A549 (cell line): Measurements from ENCODE around the gene ZNF470. TPM values are rescaled to one million over a fixed set of nuclear protein-coding genes. Genes with fewer than 3 reads are reported as not detected.

Source experiments
- ATAC-seq, 2 experiments: fragments of 200-7000 bp in 1 of 2; fragments of >200 bp in 1 of 2; cut with Nextera tagmentation in 1 of 2; cut with Tn5 transposase in 1 of 2; 3 replicates each; pipeline versions ENCODE4 v1.8.0 to v1.9.1; 2018 to 2020; ENCODE audit warnings: mild to moderate bottlenecking in 1 of 2, moderate library complexity in 1 of 2
- CTCF ChIA-PET: fragments of 300-600 bp; sonication (Branson Sonifier 250); formaldehyde crosslinking; extraction: SDS; loops from one replicate; lab custom pipeline; 2021; ENCODE audit warnings: antibody characterized with exemption, inconsistent platforms; lab: Yijun Ruan, JAX
- POLR2A ChIA-PET: fragments of 350-600 bp; formaldehyde crosslinking; extraction: SDS; loops from one replicate; lab custom pipeline; 2021; ENCODE audit warnings: antibody characterized with exemption, inconsistent platforms; lab: Yijun Ruan, JAX
- DNase-seq, 2 experiments: peaks; one replicate each; pipeline versions ENCODE4 v3.0.0 to v3.0.0-alpha.2; 2011 to 2016; ENCODE audit warnings: low read depth in 1 of 2, low spot score in 1 of 2
- FAIRE-seq: peaks from 2 replicates; lab custom pipeline; 2011; peaks lifted over from hg19 to GRCh38; lab: Jason Lieb, UNC
- H3K27ac ChIP-seq, 2 experiments: fragments of >200 bp; sonication (Bioruptor Twin); formaldehyde crosslinking; 3 replicates each; pipeline ENCODE4 v1.5.1; 2016 to 2017
- H3K4me1 ChIP-seq: fragments of >200 bp; sonication (Bioruptor Twin); formaldehyde crosslinking; 3 replicates; pipeline ENCODE4 v1.6.1; 2016
- H3K4me2 ChIP-seq: fragments of >200 bp; sonication (Bioruptor Twin); formaldehyde crosslinking; 3 replicates; pipeline ENCODE4 v1.6.1; 2016
- H3K4me3 ChIP-seq: fragments of >200 bp; sonication (Bioruptor Twin); formaldehyde crosslinking; 3 replicates; pipeline ENCODE4 v1.5.1; 2016
- H3K9me3 ChIP-seq: fragments of >200 bp; sonication (Bioruptor Twin); formaldehyde crosslinking; 3 replicates; pipeline ENCODE4 v1.6.1; 2016
- CBX2 ChIP-seq: fragments of 200-600 bp; sonication (generic); IDR thresholded peaks from 2 replicates; pipeline ENCODE4 v1.6.1; 2016; ENCODE audit warnings: low read depth, mild to moderate bottlenecking, borderline replicate concordance
- CEBPB ChIP-seq, 2 experiments: fragments of >200 bp in 1 of 2; sonication (Bioruptor Twin) in 1 of 2; formaldehyde crosslinking in 1 of 2; IDR thresholded peaks; 2 replicates each; pipeline ENCODE4 v1.6.1; 2012 to 2016
- CHD2 ChIP-seq: fragments of 150-350 bp; IDR thresholded peaks from 2 replicates; pipeline ENCODE4 v1.6.1; 2014; ENCODE audit warnings: low read length; ENCODE audit not compliant: partially characterized antibody
- E2F6 ChIP-seq: IDR thresholded peaks from 2 replicates; pipeline ENCODE4 v1.6.1; 2012; ENCODE audit warnings: low read depth, borderline replicate concordance
- EHMT2 ChIP-seq: fragments of 200-600 bp; sonication (generic); IDR thresholded peaks from 2 replicates; pipeline ENCODE4 v1.6.1; 2016; ENCODE audit warnings: antibody characterized with exemption, low read depth, mild to moderate bottlenecking, moderate library complexity
- ESRRA ChIP-seq: fragments of 150-350 bp; IDR thresholded peaks from 2 replicates; pipeline ENCODE4 v1.6.1; 2014; ENCODE audit warnings: mild to moderate bottlenecking, low read length, borderline replicate concordance
- FOSB ChIP-seq: fragments of 250-450 bp; sonication (Bioruptor Pico); IDR thresholded peaks from 2 replicates; pipeline ENCODE4 v1.5.0; 2020; ENCODE audit warnings: mild to moderate bottlenecking, moderate library complexity
- GATA3 ChIP-seq: IDR thresholded peaks from 2 replicates; pipeline ENCODE4 v1.6.1; 2012; ENCODE audit warnings: borderline replicate concordance
- HDAC2 ChIP-seq: fragments of 200-600 bp; sonication (generic); IDR thresholded peaks from 2 replicates; pipeline ENCODE4 v1.6.1; 2016
- HEYL ChIP-seq: fragments of 250-450 bp; sonication (Bioruptor Pico); IDR thresholded peaks from 2 replicates; pipeline ENCODE4 v1.8.0; 2021; ENCODE audit warnings: mild to moderate bottlenecking, moderate library complexity
- HOXA7 ChIP-seq: fragments of 250-450 bp; sonication (Bioruptor Pico); IDR thresholded peaks from 2 replicates; pipeline ENCODE4 v1.5.0; 2020; ENCODE audit warnings: mild to moderate bottlenecking, moderate library complexity
- KDM1A ChIP-seq: fragments of 200-600 bp; sonication (generic); IDR thresholded peaks from 2 replicates; pipeline ENCODE4 v1.6.1; 2016; ENCODE audit warnings: low read depth, mild to moderate bottlenecking
- NR3C1 ChIP-seq: fragments of >200 bp; sonication (Bioruptor Twin); formaldehyde crosslinking; IDR thresholded peaks from 3 replicates; pipeline ENCODE4 v1.6.1; 2017
- PHF8 ChIP-seq: fragments of 200-600 bp; sonication (generic); IDR thresholded peaks from 2 replicates; pipeline ENCODE4 v1.6.1; 2016; ENCODE audit warnings: low read depth, mild to moderate bottlenecking, antibody characterized with exemption, moderate library complexity, borderline replicate concordance
- POLR2A ChIP-seq: IDR thresholded peaks from 2 replicates; pipeline ENCODE4 v1.6.1; 2012; ENCODE audit warnings: mild to moderate bottlenecking, low read length
- RCOR1 ChIP-seq: fragments of 150-350 bp; IDR thresholded peaks from 2 replicates; pipeline ENCODE4 v1.6.1; 2014; ENCODE audit warnings: antibody characterized with exemption, low read length, low read depth
- RFX5 ChIP-seq: fragments of 450-650 bp; IDR thresholded peaks from 2 replicates; pipeline ENCODE4 v1.7.1; 2014; ENCODE audit warnings: antibody characterized with exemption, mild to moderate bottlenecking, moderate library complexity
- RNF2 ChIP-seq: fragments of 200-600 bp; sonication (generic); IDR thresholded peaks from 2 replicates; pipeline ENCODE4 v1.6.1; 2016; ENCODE audit warnings: low read depth, mild to moderate bottlenecking, antibody characterized with exemption, moderate library complexity, borderline replicate concordance
- SMC3 ChIP-seq: fragments of >200 bp; sonication (Bioruptor Twin); formaldehyde crosslinking; IDR thresholded peaks from 3 replicates; pipeline ENCODE4 v1.6.1; 2018; ENCODE audit warnings: inconsistent platforms
- TFCP2L1 ChIP-seq: fragments of 250-450 bp; sonication (Bioruptor Pico); IDR thresholded peaks from 2 replicates; pipeline ENCODE4 v1.5.0; 2021; ENCODE audit warnings: mild to moderate bottlenecking
- ZC3H11A ChIP-seq: fragments of 450-650 bp; IDR thresholded peaks from 2 replicates; pipeline ENCODE4 v1.6.1; 2014; ENCODE audit warnings: antibody characterized with exemption, mild to moderate bottlenecking
- WGBS: methylation state at CpG from one replicate; pipeline ENCODE4 v1.1.6; 2017; ENCODE audit errors: missing lambda C conversion rate; 5-methylcytosine and 5-hydroxymethylcytosine counted together
- polyA plus RNA-seq, 4 experiments: library from polyadenylated mRNA; depleted of rRNA in 3 of 4; stranded (reverse); fragments of >200 nt; fragmentation: RNase III in 1 of 4; extraction: RNeasy Plus Mini Kit Qiagen cat#74134 plus additional on column Dnase treatment in 1 of 4; gene quantifications; 2 replicates in 3 of 4; 3 replicates in 1 of 4; pipeline ENCODE4 v1.2.3, GENCODE V29; 2011 to 2017
- TF ChIP-seq, protein P1 (sequence below): IDR thresholded peaks from 2 replicates; pipeline ENCODE4 v1.6.1; 2012
- TF ChIP-seq, protein P2 (sequence below): fragments of 250-450 bp; sonication (Bioruptor Pico); IDR thresholded peaks from 2 replicates; pipeline ENCODE4 v1.5.0; 2020; ENCODE audit warnings: low read depth, mild to moderate bottlenecking, moderate library complexity

Gene ZNF470
- polyA plus RNA-seq, 2 of the 4 experiments (the other 2 are of a cell fraction), result 1.7 to 2.8 TPM

- no peak for TF ChIP-seq HOXA7
- TF ChIP-seq PHF8, result 0 out of 2 replicates have a peak, but pooled peaks have one; percentile 48
- TF ChIP-seq HEYL (CRISPR knock-in tag), result no peak
- TF ChIP-seq GATA3, result no peak
- TF ChIP-seq, all 56 proteins: peak for 1
- DNase-seq (no peak), FAIRE-seq (no peak), ATAC-seq (peak; percentile 64 to 74)
- H3K4me3 ChIP-seq, result peak overlapping the region; percentile 60
- WGBS, result 0% methylated on average over 4 of the region's 4 CpGs
- peaks cover 74% of the 10 kb centered on the region for H3K9me3 ChIP-seq
- H3K4me1 ChIP-seq, result no peaks in the 10 kb centered on the region
- ChIA-PET POLR2A (interaction anchor here (0.7 to 1.4 kb wide), 5 partner anchors 27 to 1813 kb away, joined by 3 to 9 read pairs (median 3); partner anchors contain the start of genes ZNF584 and ZSCAN5A), CTCF (no interaction called here)
- H3K27ac ChIP-seq, result peak overlapping the region; percentile 69 to 92
- H3K4me2 ChIP-seq, result peak overlapping the region; percentile 70
Observed at GRCh38 chr19:56595548-56595899, 28.3 kb downstream of the ZNF470 start.

DNA sequence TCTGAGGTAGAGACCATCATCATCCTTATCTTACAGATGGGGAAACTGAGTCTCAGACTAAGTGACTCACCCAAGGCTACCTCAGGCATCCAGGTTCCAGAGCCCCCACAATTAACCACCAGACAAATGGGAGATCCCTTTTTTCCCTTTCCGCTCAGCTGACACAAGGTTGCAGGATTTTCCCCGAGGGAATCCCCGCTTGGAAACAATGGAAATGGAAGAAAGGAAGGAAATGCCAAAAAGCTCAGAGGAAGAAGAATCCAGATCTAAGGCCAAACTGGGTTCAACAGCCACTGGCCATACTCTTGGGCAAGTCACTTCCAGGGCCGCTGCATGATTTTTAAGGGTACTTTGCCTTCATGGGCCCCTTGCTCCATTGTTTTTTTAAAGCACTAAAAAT, 29.4 kb downstream of the ZNF470 start:
- ChIA-PET POLR2A (no interaction called here), CTCF (no interaction called here)
- Histone ChIP-seq H3K9me3 (peaks cover 74% of the 10 kb centered on the region), H3K4me2 (no peak overlapping the region), H3K4me1 (no peaks in the 10 kb centered on the region), H3K4me3 (no peak overlapping the region), H3K27ac (no peak overlapping the region)
- DNase-seq, result no peak
- no peak for FAIRE-seq
- no peak for TF ChIP-seq RCOR1
- TF ChIP-seq, protein P1, sequence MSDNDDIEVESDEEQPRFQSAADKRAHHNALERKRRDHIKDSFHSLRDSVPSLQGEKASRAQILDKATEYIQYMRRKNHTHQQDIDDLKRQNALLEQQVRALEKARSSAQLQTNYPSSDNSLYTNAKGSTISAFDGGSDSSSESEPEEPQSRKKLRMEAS, result no peak
- TF ChIP-seq NR3C1, result no peak
- TF ChIP-seq ESRRA, result no peak
- no peak for TF ChIP-seq CHD2
- no peak for ATAC-seq
- WGBS, result 79% methylated on average over 4 of the region's 4 CpGs

GRCh38 chr19:56597696-56598095, 30.4 kb downstream of the ZNF470 start:
- H3K4me2 ChIP-seq, result no peak overlapping the region
- TF ChIP-seq EHMT2 (no peak), POLR2A (no peak), RCOR1 (no peak), HDAC2 (no peak), FOSB (no peak), KDM1A (no peak), ZC3H11A (no peak), E2F6 (no peak), CEBPB (IDR thresholded peaks at IDR 0.05) (no peak), HEYL (CRISPR knock-in tag) (no peak), TFCP2L1 (CRISPR knock-in tag) (no peak), SMC3 (no peak), CBX2 (no peak), RNF2 (no peak), RFX5 (no peak)
- TF ChIP-seq, protein P2, sequence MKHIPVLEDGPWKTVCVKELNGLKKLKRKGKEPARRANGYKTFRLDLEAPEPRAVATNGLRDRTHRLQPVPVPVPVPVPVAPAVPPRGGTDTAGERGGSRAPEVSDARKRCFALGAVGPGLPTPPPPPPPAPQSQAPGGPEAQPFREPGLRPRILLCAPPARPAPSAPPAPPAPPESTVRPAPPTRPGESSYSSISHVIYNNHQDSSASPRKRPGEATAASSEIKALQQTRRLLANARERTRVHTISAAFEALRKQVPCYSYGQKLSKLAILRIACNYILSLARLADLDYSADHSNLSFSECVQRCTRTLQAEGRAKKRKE, result no peak
- TF ChIP-seq, protein P1, result no peak
- TF ChIP-seq, all 56 proteins: peak for 0
- WGBS, result 87% methylated on average over 4 of the region's 4 CpGs
- ATAC-seq (no peak), DNase-seq (no peak), FAIRE-seq (no peak)
- ChIA-PET CTCF (no interaction called here), POLR2A (no interaction called here)
- Histone ChIP-seq H3K4me1 (no peaks in the 10 kb centered on the region), H3K9me3 (peaks cover 75% of the 10 kb centered on the region), H3K27ac (no peak overlapping the region), H3K4me3 (no peak overlapping the region)
